ENCODE measurements around the gene RFXAP.
"Not testable (repeated sequence)": the region's sequence is repeated elsewhere in the genome, so short reads cannot be mapped to it uniquely, and the experiment has no call there.

Gene RFXAP

GRCh38 chr13:36818804-36819738, at the start of gene RFXAP:
Gene RFXAP, plus strand, starts transcription at chr13:36819222. Its CDS starts 136 bp downstream, at chr13:36819358.
- DNase-seq: peak; percentile 90

GRCh38 chr13:36769545-36769944, 49.5 kb upstream of the RFXAP start:
- no peak for DNase-seq

GRCh38 chr13:36770741-36771140, 48.3 kb upstream of the RFXAP start:
- no peak for DNase-seq

GRCh38 chr13:36772853-36773252, 46.2 kb upstream of the RFXAP start:
- no peak for DNase-seq

- DNase-seq: no peak
Measured at GRCh38 chr13:36774931-36775330, 44.1 kb upstream of the RFXAP start.

- DNase-seq: no peak
Measured at GRCh38 chr13:36776175-36776574, 42.8 kb upstream of the RFXAP start.

GRCh38 chr13:36778083-36778671, 40.8 kb upstream of the RFXAP start:
- no peak for DNase-seq

GRCh38 chr13:36783890-36784289, 35.1 kb upstream of the RFXAP start:
- DNase-seq: no peak

GRCh38 chr13:36786175-36786574, 32.8 kb upstream of the RFXAP start:
- not testable (repeated sequence) for DNase-seq

GRCh38 chr13:36787181-36787580, 31.8 kb upstream of the RFXAP start:
- no peak for DNase-seq

GRCh38 chr13:36788276-36788675, 30.7 kb upstream of the RFXAP start:
- no peak for DNase-seq

- no peak for DNase-seq
Measured at GRCh38 chr13:36789061-36789460, 30.0 kb upstream of the RFXAP start.

GRCh38 chr13:36789730-36790129, 29.3 kb upstream of the RFXAP start:
- no peak for DNase-seq

GRCh38 chr13:36794706-36795105, 24.3 kb upstream of the RFXAP start:
- DNase-seq: no peak

GRCh38 chr13:36795463-36795862, 23.6 kb upstream of the RFXAP start:
- DNase-seq: no peak

GRCh38 chr13:36796052-36796451, 23.0 kb upstream of the RFXAP start:
- DNase-seq: no peak

GRCh38 chr13:36801035-36801434, 18.0 kb upstream of the RFXAP start:
- no peak for DNase-seq

- no peak for DNase-seq
Measured at GRCh38 chr13:36804588-36804987, 14.4 kb upstream of the RFXAP start.

GRCh38 chr13:36806102-36806501, 12.9 kb upstream of the RFXAP start:
- peak; percentile 28 for DNase-seq

- no peak for DNase-seq
Measured at GRCh38 chr13:36807616-36808015, 11.4 kb upstream of the RFXAP start.

GRCh38 chr13:36813225-36813624, 5.8 kb upstream of the RFXAP start:
- DNase-seq: no peak

GRCh38 chr13:36814465-36814864, 4.6 kb upstream of the RFXAP start:
- DNase-seq: peak; percentile 75

GRCh38 chr13:36815062-36815461, 4.0 kb upstream of the RFXAP start:
- DNase-seq: peak; percentile 38

Measured in RPMI8226 (cell line).